AG04450 (cell line): ENCODE results near the gene RCHY1. TPM values are rescaled to one million over a fixed set of nuclear protein-coding genes. Genes with fewer than 3 reads are reported as not detected.
"Not testable (repeated sequence)": the region's sequence is repeated elsewhere in the genome, so short reads cannot be mapped to it uniquely, and the experiment has no call there.

ENCODE experiments used
- CTCF ChIA-PET: fragments of 300-600, 350-600 bp; formaldehyde crosslinking; extraction: SDS; loops from one replicate; lab custom pipeline; 2022; ENCODE audit warnings: antibody characterized with exemption, inconsistent platforms; lab: Charles Lee
- POLR2A ChIA-PET: fragments of 350-600 bp; formaldehyde crosslinking; extraction: SDS; loops from one replicate; lab custom pipeline; 2021; ENCODE audit warnings: antibody characterized with exemption, inconsistent platforms; lab: Yijun Ruan, JAX
- DNase-seq: peaks from one replicate; pipeline ENCODE4 v3.0.0-alpha.2; 2011; ENCODE audit warnings: low read depth, low spot score
- H3K27ac ChIP-seq: one replicate; pipeline ENCODE4 v1.5.1; 2012; ENCODE audit warnings: low read depth, low read length, control low read depth
- H3K27me3 ChIP-seq: one replicate; pipeline ENCODE4 v1.6.0; 2012; ENCODE audit warnings: low read length; ENCODE audit not compliant: control insufficient read depth, insufficient read depth
- H3K4me3 ChIP-seq: 2 replicates; pipeline ENCODE4 v1.5.1; 2011; ENCODE audit warnings: mild to moderate bottlenecking, low read depth, low read length, control low read depth
- H3K9me3 ChIP-seq: 2 replicates; pipeline ENCODE4 v1.5.1; 2012; ENCODE audit warnings: low read length; ENCODE audit not compliant: control insufficient read depth, insufficient read depth
- polyA plus RNA-seq: library from polyadenylated mRNA; depleted of rRNA; stranded (reverse); fragments of >200 nt; gene quantifications from 2 replicates; pipeline ENCODE4 v1.2.3, GENCODE V29; 2011
- TF ChIP-seq, protein P1 (sequence below): IDR thresholded peaks from 2 replicates; pipeline ENCODE4 v1.5.1; 2011; ENCODE audit warnings: low read depth, low read length, control low read depth, inconsistent platforms

RCHY1 gene
- polyA plus RNA-seq, 1 experiment: 34.0 TPM

GRCh38 chr4:75552452-75552851 is 38.2 kb upstream of the RCHY1 start:
- POLR2A ChIA-PET: no interaction called here
- no peaks in the 10 kb centered on the region for H3K27me3 ChIP-seq
- no peak for DNase-seq
- H3K9me3 ChIP-seq: no peaks in the 10 kb centered on the region
- H3K27ac ChIP-seq: no peak overlapping the region
- TF ChIP-seq, protein P1, sequence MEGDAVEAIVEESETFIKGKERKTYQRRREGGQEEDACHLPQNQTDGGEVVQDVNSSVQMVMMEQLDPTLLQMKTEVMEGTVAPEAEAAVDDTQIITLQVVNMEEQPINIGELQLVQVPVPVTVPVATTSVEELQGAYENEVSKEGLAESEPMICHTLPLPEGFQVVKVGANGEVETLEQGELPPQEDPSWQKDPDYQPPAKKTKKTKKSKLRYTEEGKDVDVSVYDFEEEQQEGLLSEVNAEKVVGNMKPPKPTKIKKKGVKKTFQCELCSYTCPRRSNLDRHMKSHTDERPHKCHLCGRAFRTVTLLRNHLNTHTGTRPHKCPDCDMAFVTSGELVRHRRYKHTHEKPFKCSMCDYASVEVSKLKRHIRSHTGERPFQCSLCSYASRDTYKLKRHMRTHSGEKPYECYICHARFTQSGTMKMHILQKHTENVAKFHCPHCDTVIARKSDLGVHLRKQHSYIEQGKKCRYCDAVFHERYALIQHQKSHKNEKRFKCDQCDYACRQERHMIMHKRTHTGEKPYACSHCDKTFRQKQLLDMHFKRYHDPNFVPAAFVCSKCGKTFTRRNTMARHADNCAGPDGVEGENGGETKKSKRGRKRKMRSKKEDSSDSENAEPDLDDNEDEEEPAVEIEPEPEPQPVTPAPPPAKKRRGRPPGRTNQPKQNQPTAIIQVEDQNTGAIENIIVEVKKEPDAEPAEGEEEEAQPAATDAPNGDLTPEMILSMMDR: no peak
- CTCF ChIA-PET: no interaction called here
- H3K4me3 ChIP-seq: no peak overlapping the region

DNA sequence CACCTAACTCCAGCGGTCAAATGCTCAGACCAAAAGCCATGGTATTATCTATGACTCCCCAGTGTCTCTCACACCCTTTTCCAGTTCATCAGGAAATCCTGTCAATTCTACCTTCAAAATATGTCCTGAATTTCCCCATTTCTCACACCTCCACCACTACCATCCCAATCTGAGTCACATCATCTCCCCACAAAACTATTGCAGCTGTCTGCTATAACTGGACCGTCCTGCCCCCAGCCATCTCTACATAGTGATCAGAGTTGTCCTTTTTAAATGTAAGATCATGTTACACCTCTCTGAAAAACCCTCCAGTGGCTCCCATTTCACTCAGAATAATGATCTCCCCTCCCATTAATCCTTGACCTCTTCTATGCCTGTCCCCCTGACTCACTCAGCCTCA is 34.8 kb upstream of the RCHY1 start:
- Histone ChIP-seq H3K27me3 (no peaks in the 10 kb centered on the region), H3K9me3 (no peaks in the 10 kb centered on the region), H3K4me3 (no peak overlapping the region), H3K27ac (no peak overlapping the region)
- DNase-seq: no peak
- ChIA-PET CTCF (no interaction called here), POLR2A (no interaction called here)
- TF ChIP-seq, protein P1: no peak

- Histone ChIP-seq H3K4me3 (no peak overlapping the region), H3K9me3 (no peaks in the 10 kb centered on the region), H3K27me3 (no peaks in the 10 kb centered on the region), H3K27ac (no peak overlapping the region)
- CTCF ChIA-PET: interaction anchor here (0.9 kb wide), 1 partner anchor 8 kb away, joined by 4 read pairs; the partner anchor contains the start of gene ODAPH
- DNase-seq: no peak
- POLR2A ChIA-PET: no interaction called here
- TF ChIP-seq, protein P1: no peak
Observed at GRCh38 chr4:75547647-75548387, 33.6 kb upstream of the RCHY1 start.

DNA sequence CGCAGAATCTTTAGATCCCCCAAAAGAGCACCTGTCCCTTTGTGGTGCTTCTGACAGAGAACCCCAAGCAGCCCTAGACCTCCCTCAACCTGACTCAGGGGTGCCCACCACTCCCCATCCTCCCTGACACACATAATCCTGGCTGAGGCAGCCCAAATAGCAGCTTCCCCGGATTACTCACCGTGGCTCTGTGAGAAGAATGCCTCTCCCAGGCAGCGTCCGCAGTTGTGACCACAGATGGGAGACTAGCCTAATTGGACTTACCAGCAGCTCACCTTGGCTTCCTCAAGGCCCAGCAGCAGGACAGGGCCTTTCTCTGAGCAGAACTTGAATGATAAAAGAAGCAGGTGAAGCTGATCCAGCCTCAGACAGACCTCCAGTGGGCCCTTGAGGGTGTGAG is 31.3 kb upstream of the RCHY1 start:
- Histone ChIP-seq H3K9me3 (no peaks in the 10 kb centered on the region), H3K4me3 (no peak overlapping the region), H3K27me3 (no peaks in the 10 kb centered on the region), H3K27ac (no peak overlapping the region)
- TF ChIP-seq, protein P1: no peak
- ChIA-PET CTCF (interaction anchor here (1.9 kb wide), 1 partner anchor 10 kb away, joined by 7 read pairs; the partner anchor contains the start of gene ODAPH), POLR2A (no interaction called here)
- DNase-seq: no peak

GRCh38 chr4:75544870-75545269 is 30.7 kb upstream of the RCHY1 start:
- DNase-seq: no peak
- no peak overlapping the region for H3K27ac ChIP-seq
- TF ChIP-seq, protein P1: no peak
- H3K4me3 ChIP-seq: no peak overlapping the region
- ChIA-PET POLR2A (no interaction called here), CTCF (no interaction called here)
- no peaks in the 10 kb centered on the region for H3K9me3 ChIP-seq
- H3K27me3 ChIP-seq: no peaks in the 10 kb centered on the region

- H3K4me3 ChIP-seq, DNase-seq, H3K27me3 ChIP-seq, H3K9me3 ChIP-seq, H3K27ac ChIP-seq, POLR2A ChIA-PET: not testable (repeated sequence)
- CTCF ChIA-PET: interaction anchor here (0.7 kb wide), 1 partner anchor 265 kb away, joined by 3 read pairs; no protein-coding TSS in a partner anchor
Observed at GRCh38 chr4:75544220-75544619, 30.0 kb upstream of the RCHY1 start.
